Fibroblast of lung (primary cell): ENCODE results near the gene RAC2. TPM values are rescaled to one million over a fixed set of nuclear protein-coding genes. Genes with fewer than 3 reads are reported as not detected.
A peak's percentile ranks its signal among the peaks of the same experiment; 100 is the strongest.

Experiments
- DNase-seq, 2 donors: peaks; one replicate each; pipeline versions ENCODE4 v3.0.0 to v3.0.0-alpha.2; 2010; ENCODE audit warnings: low read depth in 2 of 2
- H2AFZ ChIP-seq: 2 replicates; pipeline ENCODE4 v1.5.1; 2012; ENCODE audit warnings: low read length, control low read depth, inconsistent platforms
- H3K27ac ChIP-seq: 2 replicates; pipeline ENCODE4 v1.5.1; 2011; ENCODE audit warnings: low read length, control low read depth; ENCODE audit not compliant: insufficient read depth
- H3K27me3 ChIP-seq: 2 replicates; pipeline ENCODE4 v1.5.1; 2011; ENCODE audit warnings: mild to moderate bottlenecking, low read length; ENCODE audit not compliant: control insufficient read depth, insufficient read depth
- H3K36me3 ChIP-seq: 2 replicates; pipeline ENCODE4 v1.5.1; 2011; ENCODE audit warnings: low read length; ENCODE audit not compliant: control insufficient read depth, insufficient read depth
- H3K4me1 ChIP-seq: 2 replicates; pipeline ENCODE4 v1.5.1; 2011; ENCODE audit warnings: low read length; ENCODE audit not compliant: control insufficient read depth, insufficient read depth; ENCODE audit errors: extremely low read depth
- H3K4me2 ChIP-seq: 2 replicates; pipeline ENCODE4 v1.5.1; 2011; ENCODE audit warnings: low read length, control low read depth; ENCODE audit not compliant: insufficient read depth; ENCODE audit errors: extremely low read depth
- H3K4me3 ChIP-seq, 4 experiments: fragments of 200-600 bp in 1 of 4; sonication (generic) in 1 of 4; replicated peaks in 1 of 4; 2 replicates each; pipeline ENCODE4 v1.5.1; 2011 to 2016; ENCODE audit warnings: low read length in 4 of 4, low read depth in 3 of 4, mild to moderate bottlenecking in 3 of 4, control low read depth in 2 of 4, inconsistent platforms in 1 of 4, mixed read lengths in 1 of 4; ENCODE audit not compliant: insufficient read depth in 1 of 4; ENCODE audit errors: control extremely low read depth in 1 of 4
- H3K79me2 ChIP-seq: 2 replicates; pipeline ENCODE4 v1.5.1; 2012; ENCODE audit warnings: mild to moderate bottlenecking, low read length, inconsistent platforms; ENCODE audit not compliant: control insufficient read depth, insufficient read depth
- H3K9ac ChIP-seq: 2 replicates; pipeline ENCODE4 v1.5.1; 2011; ENCODE audit warnings: mild to moderate bottlenecking, low read length, control low read depth; ENCODE audit not compliant: insufficient read depth
- H3K9me3 ChIP-seq: 2 replicates; pipeline ENCODE4 v1.5.1; 2012; ENCODE audit warnings: low read depth, low read length; ENCODE audit not compliant: control insufficient read depth, insufficient read depth
- H4K20me1 ChIP-seq: 2 replicates; pipeline ENCODE4 v1.5.1; 2011; ENCODE audit warnings: low read length; ENCODE audit not compliant: control insufficient read depth, insufficient read depth; ENCODE audit errors: extremely low read depth
- EZH2 ChIP-seq: IDR thresholded peaks from 2 replicates; pipeline ENCODE4 v1.5.1; 2012; ENCODE audit warnings: low read length, control low read depth, mild to moderate bottlenecking; ENCODE audit errors: missing control alignments
- polyA plus RNA-seq, 2 donors: library from polyadenylated mRNA; depleted of rRNA in 1 of 2; stranded (reverse) in 1 of 2; unstranded in 1 of 2; fragments of >200 nt; gene quantifications; 2 replicates each; pipeline ENCODE4 v1.2.1, GENCODE V29; 2011 to 2012; ENCODE audit warnings: missing spikeins in 1 of 2
- total RNA-seq: library from RNA; depleted of rRNA; stranded (reverse); fragments of >200 nt; gene quantifications from 2 replicates; pipeline ENCODE4 v1.2.1, GENCODE V29; 2014
- TF ChIP-seq, protein P1 (sequence below), 2 donors: IDR thresholded peaks in 1 of 2; conservative IDR thresholded peaks in 1 of 2; 1 replicate in 1 of 2; 2 replicates in 1 of 2; pipeline ENCODE4 v1.5.1; 2011 to 2012; ENCODE audit warnings: low read length in 2 of 2, control low read depth in 1 of 2, inconsistent platforms in 1 of 2, low read depth in 1 of 2, mild to moderate bottlenecking in 1 of 2

Gene RAC2
- total and polyA plus RNA-seq, 2 donors (not counting 1 experiment from before 2014, with no cell fraction given) = 2.1 to 10.5 TPM

DNA sequence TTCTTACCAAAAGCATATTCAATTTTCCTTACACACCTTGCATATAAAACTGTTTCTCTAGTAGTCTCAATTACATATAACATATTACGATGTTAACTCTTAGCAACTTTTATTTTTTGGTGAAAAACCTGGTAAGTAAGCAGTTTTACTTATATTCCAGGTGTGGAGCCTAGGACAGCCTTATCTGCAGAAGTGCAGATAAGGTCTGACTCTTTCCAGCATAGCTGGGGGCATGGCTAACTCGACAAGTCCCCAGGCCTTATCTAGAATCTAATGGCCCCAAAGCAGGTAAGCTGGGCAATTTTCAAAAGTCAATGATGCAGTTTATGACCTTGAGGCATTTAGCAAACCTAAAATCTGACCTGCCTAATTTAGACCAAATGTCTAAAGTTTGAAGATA lies 51.9 kb downstream of the RAC2 start:
- no peak overlapping the region for H3K27ac ChIP-seq
- H3K36me3 ChIP-seq = no peaks in the 10 kb centered on the region
- H3K79me2 ChIP-seq = no peaks in the 10 kb centered on the region
- H3K4me3 ChIP-seq = no peak overlapping the region
- no peaks in the 10 kb centered on the region for H3K9me3 ChIP-seq
- no peaks in the 10 kb centered on the region for H3K27me3 ChIP-seq
- no peak overlapping the region for H3K9ac ChIP-seq
- no peak overlapping the region for H3K4me2 ChIP-seq
- no peaks in the 10 kb centered on the region for H4K20me1 ChIP-seq
- H2AFZ ChIP-seq = no peak overlapping the region
- H3K4me1 ChIP-seq = peaks cover 24% of the 10 kb centered on the region
- DNase-seq = no peak
- TF ChIP-seq EZH2 = no peak
- TF ChIP-seq, protein P1, sequence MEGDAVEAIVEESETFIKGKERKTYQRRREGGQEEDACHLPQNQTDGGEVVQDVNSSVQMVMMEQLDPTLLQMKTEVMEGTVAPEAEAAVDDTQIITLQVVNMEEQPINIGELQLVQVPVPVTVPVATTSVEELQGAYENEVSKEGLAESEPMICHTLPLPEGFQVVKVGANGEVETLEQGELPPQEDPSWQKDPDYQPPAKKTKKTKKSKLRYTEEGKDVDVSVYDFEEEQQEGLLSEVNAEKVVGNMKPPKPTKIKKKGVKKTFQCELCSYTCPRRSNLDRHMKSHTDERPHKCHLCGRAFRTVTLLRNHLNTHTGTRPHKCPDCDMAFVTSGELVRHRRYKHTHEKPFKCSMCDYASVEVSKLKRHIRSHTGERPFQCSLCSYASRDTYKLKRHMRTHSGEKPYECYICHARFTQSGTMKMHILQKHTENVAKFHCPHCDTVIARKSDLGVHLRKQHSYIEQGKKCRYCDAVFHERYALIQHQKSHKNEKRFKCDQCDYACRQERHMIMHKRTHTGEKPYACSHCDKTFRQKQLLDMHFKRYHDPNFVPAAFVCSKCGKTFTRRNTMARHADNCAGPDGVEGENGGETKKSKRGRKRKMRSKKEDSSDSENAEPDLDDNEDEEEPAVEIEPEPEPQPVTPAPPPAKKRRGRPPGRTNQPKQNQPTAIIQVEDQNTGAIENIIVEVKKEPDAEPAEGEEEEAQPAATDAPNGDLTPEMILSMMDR (conservative IDR thresholded peaks at IDR 0.05 in 1 of 2, IDR thresholded peaks at IDR 0.05 in 1 of 2; ENCODE audit: low read depth in 1 of 2, low read length in 2 of 2) = no peak

DNA sequence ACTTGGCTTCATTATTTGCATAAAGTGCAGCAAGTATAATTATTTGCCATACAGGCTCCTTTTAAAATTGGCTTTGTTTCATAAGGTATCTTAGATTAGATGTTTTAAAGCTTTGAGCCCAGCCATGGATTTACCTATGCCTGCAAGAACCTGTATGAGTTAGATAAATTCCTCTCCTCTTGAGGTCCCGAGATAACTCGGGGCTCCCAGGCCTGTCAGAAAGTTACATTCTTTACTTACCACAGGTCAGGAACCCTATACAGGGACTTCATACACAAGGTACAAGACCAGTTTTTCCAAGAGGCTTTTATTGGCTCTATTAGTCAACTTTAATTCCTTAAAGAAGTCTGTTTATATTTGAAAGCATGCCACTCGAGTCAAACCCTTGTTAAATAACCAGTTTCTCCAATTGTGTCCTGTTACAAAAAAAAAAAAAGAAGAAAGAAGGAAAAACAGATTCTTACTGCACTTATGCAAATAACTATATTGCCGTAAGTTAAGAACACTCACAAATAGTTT lies 53.7 kb downstream of the RAC2 start:
- Histone ChIP-seq H3K27me3 (no peaks in the 10 kb centered on the region), H3K4me2 (no peak overlapping the region), H2AFZ (no peak overlapping the region), H3K27ac (no peak overlapping the region), H3K9ac (no peak overlapping the region), H3K4me3 (no peak overlapping the region), H3K36me3 (no peaks in the 10 kb centered on the region), H3K4me1 (peaks cover 18% of the 10 kb centered on the region), H3K9me3 (no peaks in the 10 kb centered on the region), H4K20me1 (no peaks in the 10 kb centered on the region), H3K79me2 (no peaks in the 10 kb centered on the region)
- TF ChIP-seq, protein P1 (conservative IDR thresholded peaks at IDR 0.05 in 1 of 2, IDR thresholded peaks at IDR 0.05 in 1 of 2; ENCODE audit: low read depth in 1 of 2, low read length in 2 of 2) = no peak
- TF ChIP-seq EZH2 = no peak
- peak in 1 of 2 donors; percentile 27 for DNase-seq

DNA sequence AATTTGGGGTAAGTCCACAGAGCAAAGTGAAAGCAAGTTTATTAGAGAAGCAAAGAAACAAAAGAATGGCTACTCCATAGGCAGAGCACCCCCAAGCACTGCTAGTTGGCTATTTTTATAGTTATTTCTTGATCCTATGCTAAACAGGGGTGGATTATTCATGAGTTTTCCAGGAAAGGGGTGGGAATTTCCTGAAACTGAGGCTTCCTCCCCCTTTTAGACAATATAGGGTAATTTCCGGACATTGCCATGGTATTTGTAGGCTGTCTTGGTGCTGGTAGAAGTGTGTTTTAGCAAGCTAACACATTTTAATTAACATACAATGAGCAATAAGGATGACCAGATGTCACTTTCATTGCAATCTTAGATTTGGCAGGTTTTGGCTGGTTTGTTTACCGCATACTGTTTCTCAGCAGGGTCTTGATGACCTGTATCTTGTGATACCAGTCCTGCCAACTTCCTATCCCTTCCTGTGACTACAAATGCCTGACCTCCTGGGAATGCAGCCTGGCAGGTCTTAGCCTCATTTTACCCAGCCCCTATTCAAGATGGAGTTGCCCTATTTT lies 55.1 kb downstream of the RAC2 start:
- peak in 1 of 2 donors; percentile 61 for DNase-seq
- Histone ChIP-seq H3K9me3 (no peaks in the 10 kb centered on the region), H4K20me1 (no peaks in the 10 kb centered on the region), H3K27me3 (no peaks in the 10 kb centered on the region), H3K36me3 (no peaks in the 10 kb centered on the region), H3K4me3 (no peak overlapping the region), H2AFZ (no peak overlapping the region), H3K79me2 (no peaks in the 10 kb centered on the region), H3K9ac (no peak overlapping the region), H3K4me2 (peak overlapping the region; percentile 75), H3K27ac (no peak overlapping the region), H3K4me1 (peaks cover 18% of the 10 kb centered on the region)
- TF ChIP-seq EZH2 = no peak
- TF ChIP-seq, protein P1 (conservative IDR thresholded peaks at IDR 0.05 in 1 of 2, IDR thresholded peaks at IDR 0.05 in 1 of 2; ENCODE audit: low read depth in 1 of 2, low read length in 2 of 2) = no peak
